AG10803 (cell line): ENCODE results near the gene PTH2R.
"Not testable (repeated sequence)": the region's sequence is repeated elsewhere in the genome, so short reads cannot be mapped to it uniquely, and the experiment has no call there.

Experiments used
- DNase-seq: peaks from one replicate; pipeline ENCODE4 v3.0.0; 2010; ENCODE audit warnings: low read depth
- H3K4me3 ChIP-seq: 2 replicates; pipeline ENCODE4 v1.5.1; 2011; ENCODE audit warnings: mild to moderate bottlenecking, low read length, control low read depth
- TF ChIP-seq, protein P1 (sequence below): conservative IDR thresholded peaks from 2 replicates; pipeline ENCODE4 v1.5.1; 2011; ENCODE audit warnings: mild to moderate bottlenecking, low read length, control low read depth, inconsistent platforms

PTH2R gene

GRCh38 chr2:208440716-208441115, 34.1 kb downstream of the PTH2R start:
- no peak overlapping the region for H3K4me3 ChIP-seq
- TF ChIP-seq, protein P1, sequence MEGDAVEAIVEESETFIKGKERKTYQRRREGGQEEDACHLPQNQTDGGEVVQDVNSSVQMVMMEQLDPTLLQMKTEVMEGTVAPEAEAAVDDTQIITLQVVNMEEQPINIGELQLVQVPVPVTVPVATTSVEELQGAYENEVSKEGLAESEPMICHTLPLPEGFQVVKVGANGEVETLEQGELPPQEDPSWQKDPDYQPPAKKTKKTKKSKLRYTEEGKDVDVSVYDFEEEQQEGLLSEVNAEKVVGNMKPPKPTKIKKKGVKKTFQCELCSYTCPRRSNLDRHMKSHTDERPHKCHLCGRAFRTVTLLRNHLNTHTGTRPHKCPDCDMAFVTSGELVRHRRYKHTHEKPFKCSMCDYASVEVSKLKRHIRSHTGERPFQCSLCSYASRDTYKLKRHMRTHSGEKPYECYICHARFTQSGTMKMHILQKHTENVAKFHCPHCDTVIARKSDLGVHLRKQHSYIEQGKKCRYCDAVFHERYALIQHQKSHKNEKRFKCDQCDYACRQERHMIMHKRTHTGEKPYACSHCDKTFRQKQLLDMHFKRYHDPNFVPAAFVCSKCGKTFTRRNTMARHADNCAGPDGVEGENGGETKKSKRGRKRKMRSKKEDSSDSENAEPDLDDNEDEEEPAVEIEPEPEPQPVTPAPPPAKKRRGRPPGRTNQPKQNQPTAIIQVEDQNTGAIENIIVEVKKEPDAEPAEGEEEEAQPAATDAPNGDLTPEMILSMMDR: no peak
- DNase-seq: no peak

DNA sequence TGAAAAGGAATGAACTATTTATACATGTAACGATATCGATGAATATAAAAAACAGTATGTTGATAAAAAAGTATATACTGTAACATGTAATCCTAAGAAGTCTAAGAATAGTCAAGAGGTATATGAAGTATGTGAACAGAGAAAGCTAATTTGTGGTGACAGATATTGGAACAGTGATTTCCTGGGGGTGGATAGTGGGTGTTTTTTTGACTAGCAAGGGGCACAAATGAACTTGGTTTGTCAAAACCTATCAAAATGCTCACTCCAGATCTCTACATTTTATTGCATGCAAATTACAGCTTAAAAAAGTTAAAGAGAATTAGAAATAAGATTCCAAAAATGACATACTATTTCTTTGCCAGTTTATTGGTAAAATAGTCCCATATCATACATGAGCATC, 35.4 kb downstream of the PTH2R start:
- TF ChIP-seq, protein P1: no peak
- H3K4me3 ChIP-seq: no peak overlapping the region
- DNase-seq: no peak

- not testable (repeated sequence) for H3K4me3 ChIP-seq, DNase-seq
These were observed 40.9 kb downstream of the PTH2R start for GRCh38 chr2:208447447-208447846.

GRCh38 chr2:208451061-208451460, 44.5 kb downstream of the PTH2R start:
- no peak for DNase-seq
- TF ChIP-seq, protein P1: no peak
- H3K4me3 ChIP-seq: no peak overlapping the region

DNA sequence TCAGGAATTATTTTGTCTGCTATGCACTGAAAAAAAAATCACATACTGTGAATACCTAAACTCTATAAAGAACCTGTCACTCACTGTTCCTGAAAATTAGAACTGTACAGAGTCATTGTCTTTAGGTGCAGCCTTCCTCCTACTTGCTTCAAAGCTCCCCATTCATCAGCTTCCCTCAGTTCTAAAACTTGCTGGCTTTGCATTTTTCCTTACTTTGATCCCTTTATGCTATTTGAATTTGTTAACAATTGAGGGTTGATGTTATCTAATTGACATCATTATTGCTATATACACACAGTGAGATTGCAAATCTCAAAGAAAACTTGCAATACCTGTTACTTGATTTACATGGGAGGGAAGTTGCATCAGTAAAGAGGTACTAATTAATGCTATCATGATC, 48.3 kb downstream of the PTH2R start:
- no peak overlapping the region for H3K4me3 ChIP-seq
- DNase-seq: no peak
- TF ChIP-seq, protein P1: no peak

DNA sequence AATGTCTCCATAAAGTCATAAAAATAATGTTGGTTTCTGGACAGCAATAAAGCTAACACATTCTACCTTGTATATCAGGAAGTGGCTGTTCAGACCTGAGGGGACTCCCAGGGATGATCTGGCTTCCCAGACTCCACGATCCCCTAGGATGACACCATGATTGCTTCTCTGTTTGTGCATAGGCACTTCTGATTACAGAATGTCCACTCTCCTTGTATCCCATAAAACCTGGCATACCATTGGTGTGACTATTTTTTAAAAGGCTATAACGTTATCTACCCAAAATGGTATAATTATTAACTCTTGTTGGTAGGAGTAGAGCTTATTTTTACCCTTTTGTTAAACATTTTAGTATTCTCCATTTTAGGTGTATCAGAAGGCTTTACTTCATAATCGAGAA, 57.1 kb downstream of the PTH2R start:
- TF ChIP-seq, protein P1: no peak
- DNase-seq: no peak
- H3K4me3 ChIP-seq: no peak overlapping the region

GRCh38 chr2:208464205-208464604, 57.6 kb downstream of the PTH2R start:
- no peak overlapping the region for H3K4me3 ChIP-seq
- no peak for DNase-seq
- TF ChIP-seq, protein P1: no peak

- TF ChIP-seq, protein P1: peak; percentile 38
- no peak overlapping the region for H3K4me3 ChIP-seq
- peak; percentile 1 for DNase-seq
These were observed 59.7 kb downstream of the PTH2R start for GRCh38 chr2:208466151-208466919.
